ENCODE measurements around the gene MYL3. TPM values are rescaled to one million over a fixed set of nuclear protein-coding genes. Genes with fewer than 3 reads are reported as not detected.
"Not testable (repeated sequence)": the region's sequence is repeated elsewhere in the genome, so short reads cannot be mapped to it uniquely, and the experiment has no call there.

Gene MYL3
- polyA plus RNA-seq, 1 donor from 2014 or later, result 2.1 TPM

DNA sequence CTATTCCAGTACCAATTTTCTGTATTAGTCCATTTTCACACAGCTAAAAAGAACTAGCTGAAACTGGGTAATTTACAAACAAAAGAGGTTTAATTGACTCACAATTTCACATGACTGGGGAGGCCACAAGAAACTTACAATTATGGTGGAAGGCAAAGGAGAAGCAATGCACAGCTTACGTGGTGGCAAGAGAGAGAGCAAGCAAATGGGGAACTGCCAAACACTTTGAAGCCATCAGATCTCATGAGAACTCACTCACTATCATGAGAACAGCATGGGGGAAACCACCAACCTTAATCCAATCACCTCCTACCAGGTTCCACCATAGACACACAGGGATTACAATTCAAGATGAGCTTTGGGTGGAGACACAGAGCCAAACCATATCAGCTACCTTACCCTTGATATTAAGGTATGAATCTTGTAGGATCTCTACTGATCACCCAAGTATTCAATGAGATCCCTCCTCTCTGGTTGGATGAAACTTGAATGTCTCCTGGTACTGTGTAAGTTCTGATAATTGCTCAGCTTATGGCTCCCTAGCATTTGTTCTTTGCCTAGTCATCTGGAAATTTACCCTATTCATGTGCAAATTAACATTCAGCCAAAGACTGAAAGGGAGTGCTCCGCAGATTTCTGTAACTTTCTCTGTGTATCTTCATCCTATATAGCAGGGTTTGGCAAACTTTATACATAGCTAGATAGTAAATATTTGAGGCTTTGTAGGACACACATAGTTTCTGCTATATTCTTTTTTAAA, 38.9 kb downstream of the MYL3 start:
- no peaks in the 10 kb centered on the region for H4K20me1 ChIP-seq (ENCODE audit: insufficient read depth)
- no peak overlapping the region for H3K9ac ChIP-seq (ENCODE audit: low read length)
- H2AFZ ChIP-seq (ENCODE audit: low read depth, low read length), result no peak overlapping the region
- no peaks in the 10 kb centered on the region for H3K36me3 ChIP-seq (ENCODE audit: insufficient read depth, low read length)
- H3K9me3 ChIP-seq (ENCODE audit: low read length), result no peaks in the 10 kb centered on the region
- TF ChIP-seq EZH2 (IDR thresholded peaks at IDR 0.05; ENCODE audit: borderline replicate concordance, insufficient read depth, low read length, poor library complexity, severe bottlenecking), result no peak
- TF ChIP-seq MXI1 (conservative IDR thresholded peaks at IDR 0.05; ENCODE audit: poor library complexity, severe bottlenecking), result no peak
- TF ChIP-seq RAD21 (conservative IDR thresholded peaks at IDR 0.05), result no peak
- no peak for TF ChIP-seq TAF1 (IDR thresholded peaks at IDR 0.05; ENCODE audit: low read depth)
- TF ChIP-seq CTCF (IDR thresholded peaks at IDR 0.05; ENCODE audit: poor library complexity, severe bottlenecking), result no peak
- TF ChIP-seq POLR2AphosphoS5 (IDR thresholded peaks at IDR 0.05), result no peak
- TF ChIP-seq, protein P1, sequence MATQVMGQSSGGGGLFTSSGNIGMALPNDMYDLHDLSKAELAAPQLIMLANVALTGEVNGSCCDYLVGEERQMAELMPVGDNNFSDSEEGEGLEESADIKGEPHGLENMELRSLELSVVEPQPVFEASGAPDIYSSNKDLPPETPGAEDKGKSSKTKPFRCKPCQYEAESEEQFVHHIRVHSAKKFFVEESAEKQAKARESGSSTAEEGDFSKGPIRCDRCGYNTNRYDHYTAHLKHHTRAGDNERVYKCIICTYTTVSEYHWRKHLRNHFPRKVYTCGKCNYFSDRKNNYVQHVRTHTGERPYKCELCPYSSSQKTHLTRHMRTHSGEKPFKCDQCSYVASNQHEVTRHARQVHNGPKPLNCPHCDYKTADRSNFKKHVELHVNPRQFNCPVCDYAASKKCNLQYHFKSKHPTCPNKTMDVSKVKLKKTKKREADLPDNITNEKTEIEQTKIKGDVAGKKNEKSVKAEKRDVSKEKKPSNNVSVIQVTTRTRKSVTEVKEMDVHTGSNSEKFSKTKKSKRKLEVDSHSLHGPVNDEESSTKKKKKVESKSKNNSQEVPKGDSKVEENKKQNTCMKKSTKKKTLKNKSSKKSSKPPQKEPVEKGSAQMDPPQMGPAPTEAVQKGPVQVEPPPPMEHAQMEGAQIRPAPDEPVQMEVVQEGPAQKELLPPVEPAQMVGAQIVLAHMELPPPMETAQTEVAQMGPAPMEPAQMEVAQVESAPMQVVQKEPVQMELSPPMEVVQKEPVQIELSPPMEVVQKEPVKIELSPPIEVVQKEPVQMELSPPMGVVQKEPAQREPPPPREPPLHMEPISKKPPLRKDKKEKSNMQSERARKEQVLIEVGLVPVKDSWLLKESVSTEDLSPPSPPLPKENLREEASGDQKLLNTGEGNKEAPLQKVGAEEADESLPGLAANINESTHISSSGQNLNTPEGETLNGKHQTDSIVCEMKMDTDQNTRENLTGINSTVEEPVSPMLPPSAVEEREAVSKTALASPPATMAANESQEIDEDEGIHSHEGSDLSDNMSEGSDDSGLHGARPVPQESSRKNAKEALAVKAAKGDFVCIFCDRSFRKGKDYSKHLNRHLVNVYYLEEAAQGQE (IDR thresholded peaks at IDR 0.05; ENCODE audit: borderline replicate concordance), result no peak
- TF ChIP-seq EP300 (conservative IDR thresholded peaks at IDR 0.05; ENCODE audit: poor library complexity, severe bottlenecking), result no peak
- no peak for TF ChIP-seq SMC3 (conservative IDR thresholded peaks at IDR 0.05; ENCODE audit: poor library complexity)
- no peak overlapping the region for H3K27ac ChIP-seq (ENCODE audit: low read length)
- no peaks in the 10 kb centered on the region for H3F3A ChIP-seq (ENCODE audit: insufficient read depth, low read length, poor library complexity, severe bottlenecking)
- H3K4me2 ChIP-seq (ENCODE audit: low read length), result no peak overlapping the region
- no peaks in the 10 kb centered on the region for H3K27me3 ChIP-seq (ENCODE audit: insufficient read depth, low read depth, low read length)
- H3K9me2 ChIP-seq (ENCODE audit: insufficient read depth, low read length), result no peaks in the 10 kb centered on the region
- H3K4me3 ChIP-seq (ENCODE audit: low read length), result no peak overlapping the region
- H3K79me2 ChIP-seq (replicated peaks; ENCODE audit: insufficient read depth, low read length), result no peaks in the 10 kb centered on the region

DNA sequence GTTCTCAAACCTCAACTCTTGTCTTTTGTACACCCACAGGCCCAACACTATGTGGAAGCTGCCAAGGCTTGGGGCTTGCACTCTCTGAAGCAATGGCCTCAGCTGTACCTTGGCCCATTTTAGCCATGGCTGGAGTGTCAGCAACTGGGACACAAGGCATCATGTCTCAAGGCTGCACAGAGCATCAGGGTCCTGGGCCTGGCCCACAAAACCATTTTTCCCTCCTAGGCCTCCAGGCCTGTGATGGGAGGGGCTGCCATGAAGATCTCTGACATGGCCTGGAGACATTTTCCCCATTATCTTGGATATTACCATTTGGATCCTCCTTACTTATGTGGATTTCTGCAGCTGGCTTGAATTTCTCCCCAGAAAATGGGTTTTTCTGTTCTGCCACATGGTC, 39.9 kb downstream of the MYL3 start:
- H3K4me3 ChIP-seq (ENCODE audit: low read length); H3K27me3 ChIP-seq (ENCODE audit: insufficient read depth, low read depth, low read length); H3K9me3 ChIP-seq (ENCODE audit: low read length); H3K9me2 ChIP-seq (ENCODE audit: insufficient read depth, low read length); H3K27ac ChIP-seq (ENCODE audit: low read length); H2AFZ ChIP-seq (ENCODE audit: low read depth, low read length); H3K36me3 ChIP-seq (ENCODE audit: insufficient read depth, low read length); H3K9ac ChIP-seq (ENCODE audit: low read length); H3K4me2 ChIP-seq (ENCODE audit: low read length); H4K20me1 ChIP-seq (ENCODE audit: insufficient read depth); H3F3A ChIP-seq (ENCODE audit: insufficient read depth, low read length, poor library complexity, severe bottlenecking); H3K79me2 ChIP-seq (replicated peaks; ENCODE audit: insufficient read depth, low read length): not testable (repeated sequence)

All from neural cell (in vitro differentiated cells).